K562 (cell line): Measurements from ENCODE around the gene ACSS1. TPM values are rescaled to one million over a fixed set of nuclear protein-coding genes. Genes with fewer than 3 reads are reported as not detected.

Source experiments
- FOXJ3 ChIP-seq: sonication (generic); formaldehyde crosslinking; IDR thresholded peaks from 2 replicates; pipeline ENCODE4 v1.4.0; 2020; ENCODE audit warnings: mild to moderate bottlenecking, missing genetic modification reagents
- PURB ChIP-seq: sonication (generic); formaldehyde crosslinking; IDR thresholded peaks from 2 replicates; pipeline ENCODE4 v1.9.0; 2021; ENCODE audit warnings: low read depth, mild to moderate bottlenecking, missing genetic modification reagents
- ZNF175 ChIP-seq: fragments of 200-800 bp; sonication (Bioruptor generic); IDR thresholded peaks from 2 replicates; pipeline ENCODE4 v1.6.1; 2016; ENCODE audit warnings: low read depth, mild to moderate bottlenecking, missing genetic modification characterization, missing compliant biosample characterization
- ZNF79 ChIP-seq: fragments of 250-450 bp; sonication (Bioruptor Pico); IDR thresholded peaks from 2 replicates; pipeline ENCODE4 v1.4.0; 2020; ENCODE audit warnings: low read depth, mild to moderate bottlenecking, moderate library complexity
- polyA plus RNA-seq, 8 experiments: library from polyadenylated mRNA; depleted of rRNA in 4 of 8; stranded (reverse) in 5 of 8; unstranded in 3 of 8; fragments of >200 nt; fragmentation: Nextera tagmentation in 2 of 8; fragmentation: Illumina TruSeq in 1 of 8; extraction: Ambion mirVana in 2 of 8; extraction: Trizol in 1 of 8; gene quantifications; 2 replicates each; pipeline versions ENCODE4 v1.2.1 to v1.2.3, GENCODE V29; 2011 to 2014; ENCODE audit warnings: inconsistent platforms in 1 of 8, missing spikeins in 1 of 8
- total RNA-seq, 7 experiments: library from RNA; depleted of rRNA in 6 of 7; stranded (reverse); fragments of >200 nt in 6 of 7; fragmentation: Illumina TruSeq in 2 of 7; extraction: Trizol in 2 of 7; gene quantifications; 2 replicates each; pipeline versions ENCODE4 v1.2.1 to v1.2.3, GENCODE V29; 2011 to 2021; ENCODE audit warnings: low replicate concordance in 1 of 7
- TF ChIP-seq, protein P1 (sequence below), 2 experiments: fragments of 450-650 bp; formaldehyde crosslinking in 1 of 2; IDR thresholded peaks; 2 replicates each; pipeline versions ENCODE4 v1.4.0 to v1.6.1; 2014 to 2020; ENCODE audit warnings: mild to moderate bottlenecking in 2 of 2, borderline replicate concordance in 1 of 2, low read depth in 1 of 2

ACSS1 gene
- total and polyA plus RNA-seq, 9 of the 15 experiments (the other 6 are each of a cell fraction or from before 2014, with no cell fraction given): 0.07 to 2.1 (median 0.27) TPM; not detected in 3

DNA sequence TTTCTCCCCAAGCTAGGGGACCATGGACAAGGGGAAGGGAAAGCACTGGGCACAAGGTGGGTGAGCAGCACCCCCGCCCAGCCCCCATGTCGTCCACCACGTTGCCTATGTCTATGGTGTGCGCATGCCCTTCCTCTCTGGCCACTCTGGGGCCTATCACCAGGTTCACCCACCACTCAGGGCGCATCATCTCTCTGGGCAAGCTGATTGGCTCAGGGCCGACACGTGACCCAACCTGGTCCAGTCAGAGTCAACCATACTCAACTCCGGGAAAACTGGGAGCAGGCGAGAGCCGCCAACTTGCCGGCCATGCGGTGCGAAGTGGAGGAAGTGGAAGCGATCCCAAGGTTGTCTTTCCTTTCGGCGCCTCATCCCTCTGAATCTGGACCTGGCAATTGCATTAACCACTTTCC, 25.9 kb downstream of the ACSS1 start (continued):
- TF ChIP-seq, protein P1, sequence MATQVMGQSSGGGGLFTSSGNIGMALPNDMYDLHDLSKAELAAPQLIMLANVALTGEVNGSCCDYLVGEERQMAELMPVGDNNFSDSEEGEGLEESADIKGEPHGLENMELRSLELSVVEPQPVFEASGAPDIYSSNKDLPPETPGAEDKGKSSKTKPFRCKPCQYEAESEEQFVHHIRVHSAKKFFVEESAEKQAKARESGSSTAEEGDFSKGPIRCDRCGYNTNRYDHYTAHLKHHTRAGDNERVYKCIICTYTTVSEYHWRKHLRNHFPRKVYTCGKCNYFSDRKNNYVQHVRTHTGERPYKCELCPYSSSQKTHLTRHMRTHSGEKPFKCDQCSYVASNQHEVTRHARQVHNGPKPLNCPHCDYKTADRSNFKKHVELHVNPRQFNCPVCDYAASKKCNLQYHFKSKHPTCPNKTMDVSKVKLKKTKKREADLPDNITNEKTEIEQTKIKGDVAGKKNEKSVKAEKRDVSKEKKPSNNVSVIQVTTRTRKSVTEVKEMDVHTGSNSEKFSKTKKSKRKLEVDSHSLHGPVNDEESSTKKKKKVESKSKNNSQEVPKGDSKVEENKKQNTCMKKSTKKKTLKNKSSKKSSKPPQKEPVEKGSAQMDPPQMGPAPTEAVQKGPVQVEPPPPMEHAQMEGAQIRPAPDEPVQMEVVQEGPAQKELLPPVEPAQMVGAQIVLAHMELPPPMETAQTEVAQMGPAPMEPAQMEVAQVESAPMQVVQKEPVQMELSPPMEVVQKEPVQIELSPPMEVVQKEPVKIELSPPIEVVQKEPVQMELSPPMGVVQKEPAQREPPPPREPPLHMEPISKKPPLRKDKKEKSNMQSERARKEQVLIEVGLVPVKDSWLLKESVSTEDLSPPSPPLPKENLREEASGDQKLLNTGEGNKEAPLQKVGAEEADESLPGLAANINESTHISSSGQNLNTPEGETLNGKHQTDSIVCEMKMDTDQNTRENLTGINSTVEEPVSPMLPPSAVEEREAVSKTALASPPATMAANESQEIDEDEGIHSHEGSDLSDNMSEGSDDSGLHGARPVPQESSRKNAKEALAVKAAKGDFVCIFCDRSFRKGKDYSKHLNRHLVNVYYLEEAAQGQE (IDR thresholded peaks at IDR 0.05; ENCODE audit: borderline replicate concordance): no peak
- TF ChIP-seq, protein P1 (CRISPR knock-in tag; IDR thresholded peaks at IDR 0.05; ENCODE audit: low read depth): no peak
- TF ChIP-seq FOXJ3 (CRISPR knock-in tag) (no peak), PURB (CRISPR knock-in tag) (no peak), ZNF79 (CRISPR knock-in tag) (no peak), ZNF175 (CRISPR knock-in tag) (no peak)
- TF ChIP-seq, all 486 proteins: peak for 6
